IPS-NIHi11 (cell line): ENCODE data around the gene COMMD6.

Source experiments
- DNase-seq: peaks from one replicate; pipeline ENCODE4 v3.0.0; 2012; ENCODE audit warnings: mixed read lengths, low spot score

Gene COMMD6

DNA sequence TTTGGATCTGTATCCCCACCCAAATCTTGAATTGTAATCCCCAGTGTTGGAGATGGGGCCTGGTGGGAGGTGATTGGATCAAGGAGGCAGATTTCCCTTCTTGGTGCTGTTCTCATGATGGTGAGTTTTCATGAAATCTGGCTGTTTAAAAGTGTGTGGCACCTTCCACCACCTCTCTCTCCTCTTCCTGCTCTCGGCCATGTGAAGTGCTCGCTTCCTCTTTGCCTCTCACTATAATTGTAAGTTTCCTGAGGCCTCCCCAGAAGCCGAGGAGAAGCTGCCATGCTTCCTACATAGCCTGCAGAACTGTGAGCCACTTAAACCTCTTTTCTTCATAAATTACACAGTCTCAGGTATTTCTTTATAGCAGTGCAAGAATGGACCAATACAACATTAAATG lies 15.7 kb downstream of the COMMD6 start:
- DNase-seq, result no peak

DNA sequence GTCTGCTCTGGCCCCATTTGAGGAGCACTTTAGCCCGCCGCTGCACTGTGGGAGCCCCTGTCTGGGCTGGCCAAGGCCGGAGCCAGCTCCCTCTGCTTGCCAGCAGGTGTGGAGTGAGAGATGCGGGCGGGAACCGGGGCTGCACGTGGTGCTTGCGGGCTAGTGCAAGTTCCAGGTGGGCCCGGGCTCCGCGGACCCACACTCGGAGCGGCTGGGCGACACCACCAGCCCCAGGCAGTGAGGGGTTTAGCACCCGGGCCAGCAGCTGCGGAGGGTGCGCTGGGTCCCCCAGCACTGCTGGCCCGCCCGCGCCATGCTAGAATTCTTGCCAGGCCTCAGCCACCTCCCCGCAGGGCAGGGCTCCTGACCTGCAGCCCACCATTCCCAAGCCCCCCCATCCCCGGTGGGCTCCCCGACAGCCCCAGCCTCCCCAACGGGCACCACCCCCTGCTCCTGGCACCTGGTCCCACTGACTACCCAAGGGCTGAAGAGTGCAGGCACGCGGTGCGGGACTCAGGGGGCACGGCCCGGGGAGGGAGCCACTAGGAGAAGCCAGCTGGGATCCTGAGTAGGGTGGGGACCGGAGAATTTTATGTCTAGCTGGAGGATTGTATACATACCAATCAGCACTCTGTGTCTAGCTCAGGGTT lies 19.1 kb downstream of the COMMD6 start:
- DNase-seq, result no peak

DNA sequence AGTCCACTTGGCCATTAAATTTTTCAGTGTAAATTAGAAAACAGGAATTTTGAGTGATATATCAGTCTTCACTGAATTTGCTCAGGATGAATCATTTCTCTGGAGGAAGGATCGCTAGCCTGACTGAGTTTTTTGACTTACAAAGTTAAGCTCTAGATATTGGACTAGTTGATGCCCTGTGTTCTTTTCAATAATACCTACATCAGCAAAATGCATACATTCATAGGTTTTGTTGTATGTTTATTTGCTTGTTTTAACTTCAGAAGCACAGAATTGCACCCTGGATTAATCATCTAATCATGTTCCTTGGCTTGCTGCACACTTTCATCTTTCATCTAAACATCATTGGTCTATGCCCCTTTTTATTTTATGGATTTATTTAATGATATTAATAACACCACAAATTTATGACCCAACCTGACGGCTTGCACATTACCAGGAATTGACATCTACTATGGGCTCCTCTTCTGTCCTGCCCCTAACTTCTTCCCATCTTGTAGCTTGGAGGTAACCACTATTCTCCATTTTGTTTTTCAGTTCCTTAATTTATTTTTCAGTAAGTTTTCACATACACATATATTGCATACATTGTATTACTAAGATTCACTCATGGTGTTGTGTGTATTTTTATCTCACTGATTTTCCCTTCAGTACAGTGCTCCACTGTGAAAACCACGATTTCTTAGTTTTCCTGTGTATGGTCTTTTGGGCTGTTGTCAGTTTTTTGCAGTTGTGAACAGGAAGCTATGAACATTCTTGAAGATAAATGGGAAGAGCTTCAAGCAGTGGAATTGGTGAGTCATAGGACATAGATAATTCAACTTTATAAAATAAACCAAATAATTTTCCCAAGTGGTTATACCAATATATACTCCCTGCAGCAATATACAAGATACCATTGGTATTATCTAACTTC lies 23.3 kb downstream of the COMMD6 start:
- DNase-seq, result no peak

DNA sequence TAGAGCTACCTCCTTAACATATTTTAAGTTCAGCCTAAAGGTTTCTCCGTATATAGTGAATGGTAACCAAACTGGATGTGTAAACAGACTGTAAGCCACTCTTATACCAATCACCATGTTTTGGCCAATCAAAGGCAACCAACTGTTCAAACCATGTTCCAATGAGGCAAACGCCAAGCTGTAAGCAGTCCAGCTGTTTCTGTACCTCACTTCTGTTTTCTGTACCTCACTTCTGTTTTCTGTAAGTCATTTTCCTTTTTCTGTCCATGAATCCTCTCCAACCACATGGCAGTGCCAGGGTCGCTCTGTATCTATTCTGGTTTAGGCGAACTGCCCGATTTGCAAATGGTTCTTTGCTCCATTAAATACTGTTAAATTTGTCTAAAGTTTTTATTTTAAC lies 24.4 kb downstream of the COMMD6 start:
- DNase-seq, result no peak

DNA sequence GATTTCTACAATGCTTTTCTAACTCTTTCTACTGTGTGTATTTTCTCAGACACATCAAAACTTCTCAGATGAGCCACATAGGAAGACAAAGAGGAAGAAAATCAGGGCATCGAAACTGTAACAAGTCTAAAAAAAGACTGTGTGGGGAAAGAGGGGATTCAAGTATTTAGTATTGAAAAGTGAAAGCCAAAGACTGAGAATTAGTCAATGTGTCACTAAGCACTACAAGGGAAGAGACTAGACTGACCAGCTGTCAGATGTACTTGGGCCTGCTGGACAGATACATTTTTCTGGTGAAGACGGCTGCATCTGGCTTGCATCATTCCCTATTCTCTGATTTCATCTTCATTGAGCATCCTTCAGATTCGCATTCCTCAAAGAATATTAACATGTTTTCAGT lies 25.4 kb downstream of the COMMD6 start:
- no peak for DNase-seq

DNA sequence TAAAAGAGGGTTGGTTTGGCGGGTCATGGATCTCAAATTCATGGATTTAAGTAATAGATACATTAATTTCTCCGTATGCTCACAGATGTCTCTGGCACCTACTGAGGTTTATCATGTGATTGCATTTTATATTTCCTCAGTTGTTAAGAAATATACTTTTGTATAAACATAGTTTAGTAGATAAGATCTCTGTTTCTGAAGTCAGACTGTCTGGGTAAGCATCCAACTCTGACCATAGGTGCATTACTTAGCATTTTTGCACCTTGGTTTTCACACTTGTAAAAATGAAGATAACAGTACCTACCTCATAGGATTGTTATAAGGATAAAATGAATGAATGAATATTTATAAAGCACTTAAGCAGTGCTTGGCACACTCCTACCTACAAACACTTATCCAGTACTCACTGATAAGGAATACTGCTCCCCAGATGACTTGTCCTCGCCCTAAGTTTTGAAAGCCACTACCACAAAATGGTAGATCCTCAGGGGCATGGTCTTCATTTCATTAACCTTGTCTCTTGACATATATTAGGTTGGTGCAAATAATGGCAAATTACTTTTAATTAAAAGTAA lies 26.5 kb downstream of the COMMD6 start:
- DNase-seq, result no peak

DNA sequence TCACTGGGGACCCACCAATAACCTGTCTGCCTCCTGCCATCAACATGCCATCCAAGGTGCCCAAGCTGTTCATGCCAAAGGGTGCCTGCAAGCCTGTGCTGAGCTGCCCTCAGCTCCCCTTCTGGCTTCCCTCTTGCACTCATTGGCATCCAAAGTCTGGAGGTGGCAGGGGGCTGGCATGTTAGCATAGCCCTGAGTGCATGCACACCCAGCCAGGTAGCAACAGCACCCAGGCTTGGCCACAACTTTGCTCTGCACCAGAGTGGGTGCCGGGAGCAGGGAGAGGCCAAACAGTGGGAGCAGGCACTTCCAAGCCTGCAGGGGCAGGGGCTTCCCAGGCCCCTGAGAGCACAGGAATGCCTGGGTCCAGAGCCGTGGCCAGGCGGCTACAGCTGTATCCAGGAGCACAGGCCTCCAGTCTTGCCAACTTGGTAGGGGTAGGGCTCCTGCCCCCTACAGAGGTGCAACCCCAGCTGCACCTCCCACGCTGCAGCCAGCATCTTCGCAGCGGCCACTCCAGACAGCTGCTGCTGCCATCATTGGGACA lies 29.6 kb downstream of the COMMD6 start:
- DNase-seq, result no peak

DNA sequence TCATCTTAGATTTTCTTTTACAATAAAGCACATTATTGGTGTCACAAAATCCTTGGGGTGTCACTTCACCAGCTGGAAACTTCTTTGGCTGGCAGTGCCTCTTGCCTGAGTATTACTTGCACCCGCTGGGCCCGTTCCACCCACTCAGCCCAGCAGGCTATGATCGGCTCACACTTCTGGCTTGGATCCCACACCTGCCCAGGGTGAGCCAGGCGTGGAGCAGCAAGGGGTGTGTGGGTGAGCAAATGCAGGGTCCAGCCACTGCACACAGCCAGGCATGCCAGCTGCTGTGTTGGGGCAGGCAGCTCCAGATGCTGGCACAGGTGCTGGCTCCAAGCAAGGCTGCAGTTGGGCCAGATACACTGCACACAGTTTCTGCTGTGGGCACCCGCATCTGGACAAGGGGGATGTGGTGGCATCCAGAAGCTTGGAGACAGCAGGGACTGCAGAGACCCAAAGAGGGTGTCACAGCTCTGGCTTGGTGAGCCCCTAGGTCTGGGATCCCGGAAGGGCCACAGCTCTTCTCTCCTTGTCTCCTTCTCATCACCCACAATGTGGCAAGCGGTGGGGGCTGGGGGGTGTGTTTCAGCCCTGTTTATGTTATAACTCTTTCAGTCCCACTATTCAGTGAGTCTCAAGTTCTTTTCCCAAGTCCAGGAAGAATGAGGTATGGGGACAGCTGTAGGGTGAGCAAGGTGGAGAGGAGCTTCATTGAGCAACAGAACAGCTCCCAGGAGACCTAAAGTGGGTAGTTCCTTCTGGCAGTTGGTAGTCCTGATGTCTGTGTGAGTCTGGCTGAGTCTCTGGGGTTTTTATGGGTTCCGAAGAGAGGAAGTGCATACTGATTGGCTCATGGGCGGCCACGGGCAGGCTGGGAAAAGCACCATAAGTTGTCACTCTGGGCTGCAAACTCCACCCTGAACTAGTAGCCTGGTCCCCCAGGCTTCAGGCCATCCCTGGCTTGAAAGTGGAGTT lies 30.3 kb downstream of the COMMD6 start:
- peak; percentile 14 for DNase-seq

DNA sequence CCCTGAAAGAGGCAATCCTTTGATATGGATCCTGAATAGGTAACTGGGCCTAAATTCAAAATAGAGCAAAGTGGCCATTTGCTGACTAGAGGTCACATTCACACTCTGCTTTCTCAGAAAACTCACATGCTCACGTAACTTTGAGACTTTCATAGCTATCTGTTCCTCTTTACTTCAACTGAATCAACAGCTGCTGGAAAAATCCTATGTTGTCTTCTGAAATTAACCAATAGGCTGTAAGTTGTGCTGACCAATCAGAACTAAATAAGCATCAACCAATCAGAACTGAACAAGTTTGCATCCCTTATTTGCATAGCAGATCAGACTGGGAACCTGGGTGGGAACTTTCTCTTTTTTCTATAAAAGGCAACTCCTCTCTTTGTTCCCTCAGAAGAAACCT lies 31.6 kb downstream of the COMMD6 start:
- no peak for DNase-seq

DNA sequence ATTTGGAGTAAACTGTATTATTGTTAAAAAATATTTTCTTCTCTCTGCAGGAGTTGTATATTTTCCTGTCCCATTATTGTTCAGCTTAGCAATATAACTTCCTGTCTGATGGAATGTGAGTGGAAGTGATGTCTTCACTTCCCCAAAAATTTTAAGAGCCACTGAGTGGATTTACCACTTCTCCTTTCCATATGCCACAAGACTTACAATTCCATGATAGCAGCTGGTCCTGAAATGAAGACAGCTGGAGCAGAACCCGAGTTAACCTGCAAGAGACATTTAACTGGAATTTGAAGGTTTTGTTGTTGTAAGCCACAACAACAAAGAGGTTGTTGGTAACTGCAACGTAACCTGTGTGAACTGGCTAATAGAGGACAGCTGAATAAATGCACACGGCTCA lies 32.3 kb downstream of the COMMD6 start:
- DNase-seq, result no peak

DNA sequence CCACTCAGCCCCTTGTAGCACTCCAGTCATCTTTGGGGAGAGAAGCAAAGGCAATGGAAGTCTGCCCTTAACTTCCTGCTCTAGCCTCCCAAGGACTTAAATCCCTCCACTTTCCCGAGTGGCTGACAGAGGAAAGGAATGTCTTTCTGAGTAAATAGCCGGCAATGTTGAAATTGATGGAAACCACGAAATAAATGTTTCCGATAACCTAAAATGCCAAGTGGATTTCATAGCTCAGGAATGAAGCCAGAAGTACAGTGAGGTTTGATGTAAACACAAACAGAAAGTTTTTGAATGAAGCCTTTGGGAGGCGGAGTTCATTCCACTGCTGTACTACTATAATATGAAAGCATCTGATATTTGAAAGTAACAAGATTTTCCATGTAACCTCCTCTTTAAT lies 41.7 kb downstream of the COMMD6 start:
- DNase-seq, result no peak

DNA sequence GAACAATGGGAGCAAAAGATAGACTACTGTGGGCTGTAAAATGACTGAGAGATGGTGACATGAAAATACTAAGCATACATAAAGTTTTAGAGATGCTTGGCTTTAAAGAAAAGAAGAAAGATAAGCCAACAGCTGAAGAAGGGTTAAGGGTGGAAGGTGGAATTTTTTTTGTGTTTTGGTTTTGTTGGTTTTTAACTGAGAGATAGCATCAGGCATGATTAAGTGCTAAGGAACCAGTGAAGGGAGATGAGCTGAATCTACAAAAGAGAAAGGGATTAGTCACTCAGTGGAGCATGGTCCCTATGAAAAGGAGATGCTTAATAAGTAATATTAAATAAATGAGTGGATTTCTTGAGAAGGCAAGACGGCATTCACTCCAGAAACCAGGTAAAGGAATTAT lies 43.1 kb downstream of the COMMD6 start:
- no peak for DNase-seq

DNA sequence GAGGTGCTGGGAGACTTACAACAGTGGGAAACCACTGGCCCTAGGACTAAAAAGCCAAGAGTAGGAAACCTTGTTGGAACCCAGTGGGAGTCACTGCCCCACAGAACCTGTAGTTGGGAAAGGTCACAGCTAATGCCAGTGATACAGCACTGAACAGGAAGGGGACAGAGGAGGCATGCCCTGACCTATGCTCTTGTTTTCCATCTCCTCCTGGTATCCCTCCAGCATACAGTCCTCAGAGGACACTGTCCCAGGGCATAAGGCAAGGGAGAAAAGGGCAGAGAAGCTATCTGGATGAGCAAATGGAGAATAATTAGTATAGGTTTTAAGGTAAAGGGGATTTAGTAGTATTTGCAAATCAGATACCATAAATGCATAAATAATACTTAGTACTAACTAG lies 44.5 kb downstream of the COMMD6 start:
- DNase-seq, result no peak

DNA sequence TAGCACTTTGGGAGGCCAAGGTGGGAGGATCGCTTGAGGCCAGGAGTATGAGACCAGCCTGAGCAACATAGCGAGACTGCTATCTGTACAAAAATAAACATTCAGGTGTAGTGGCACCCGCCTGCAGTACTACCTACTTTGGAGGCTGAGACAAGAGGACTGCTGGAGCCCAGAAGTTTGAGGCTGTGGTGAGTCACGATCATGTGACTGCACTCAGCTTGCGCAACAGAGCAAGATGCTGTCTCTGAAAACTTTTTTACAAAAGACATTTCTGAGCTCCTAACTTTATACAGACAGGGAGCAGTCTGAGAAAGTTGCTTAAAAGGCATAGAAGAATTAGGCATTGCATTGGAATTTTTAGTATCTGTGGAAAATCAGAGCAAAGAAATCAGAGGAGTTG lies 45.3 kb downstream of the COMMD6 start:
- DNase-seq, result no peak

DNA sequence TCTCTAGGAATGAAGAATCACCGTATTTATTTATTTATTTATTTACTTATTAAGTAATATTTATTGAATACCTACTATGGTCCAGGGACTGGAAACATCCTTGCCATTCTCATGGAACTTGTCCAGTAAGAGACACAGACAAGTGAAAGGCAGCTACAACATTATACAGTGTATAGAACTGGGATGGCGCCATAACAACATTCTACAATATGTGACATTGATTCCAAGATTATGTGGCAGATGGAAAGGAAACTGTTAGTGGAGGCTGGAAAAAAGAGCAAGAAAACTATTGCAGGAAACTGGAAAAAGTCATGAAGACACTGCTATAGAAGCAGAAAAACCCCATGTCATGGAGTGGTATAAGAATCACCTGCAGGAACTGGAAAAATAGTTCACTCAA lies 46.3 kb downstream of the COMMD6 start:
- DNase-seq, result no peak

DNA sequence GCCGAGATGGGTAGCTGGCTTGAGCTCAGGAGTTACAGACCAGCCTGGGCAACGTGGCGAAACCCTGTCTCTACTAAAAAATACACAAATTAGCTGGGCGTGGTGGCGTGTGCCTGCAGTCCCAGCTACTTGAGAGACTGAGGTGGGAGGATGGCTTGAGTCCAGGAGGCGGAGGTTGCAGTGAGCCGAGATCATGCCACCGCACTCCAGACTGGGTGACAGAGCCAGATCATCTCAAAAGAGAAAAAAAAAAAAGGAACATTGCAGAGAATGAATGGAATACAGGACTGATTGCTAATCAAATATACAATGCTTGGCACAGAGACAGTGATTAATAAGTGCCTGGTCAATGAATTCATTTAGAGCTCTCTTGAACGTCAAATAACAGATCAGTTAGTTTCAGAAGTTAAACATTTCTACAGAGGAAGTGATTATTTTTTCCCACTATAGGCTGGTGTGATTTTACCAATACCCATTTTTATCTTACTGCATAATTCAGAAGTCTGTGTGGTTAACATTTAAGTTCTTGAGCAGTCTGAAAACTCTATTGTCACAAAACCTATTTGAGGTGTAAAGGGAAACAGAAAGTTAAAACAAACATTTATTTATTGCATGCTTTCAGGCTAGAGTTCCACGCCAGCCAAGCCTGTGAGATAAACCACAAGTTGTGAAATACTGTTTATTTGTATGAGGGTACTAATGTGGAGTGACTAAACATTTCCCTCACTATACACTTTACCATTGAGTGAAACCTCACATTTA lies 48.0 kb downstream of the COMMD6 start:
- DNase-seq, result no peak

DNA sequence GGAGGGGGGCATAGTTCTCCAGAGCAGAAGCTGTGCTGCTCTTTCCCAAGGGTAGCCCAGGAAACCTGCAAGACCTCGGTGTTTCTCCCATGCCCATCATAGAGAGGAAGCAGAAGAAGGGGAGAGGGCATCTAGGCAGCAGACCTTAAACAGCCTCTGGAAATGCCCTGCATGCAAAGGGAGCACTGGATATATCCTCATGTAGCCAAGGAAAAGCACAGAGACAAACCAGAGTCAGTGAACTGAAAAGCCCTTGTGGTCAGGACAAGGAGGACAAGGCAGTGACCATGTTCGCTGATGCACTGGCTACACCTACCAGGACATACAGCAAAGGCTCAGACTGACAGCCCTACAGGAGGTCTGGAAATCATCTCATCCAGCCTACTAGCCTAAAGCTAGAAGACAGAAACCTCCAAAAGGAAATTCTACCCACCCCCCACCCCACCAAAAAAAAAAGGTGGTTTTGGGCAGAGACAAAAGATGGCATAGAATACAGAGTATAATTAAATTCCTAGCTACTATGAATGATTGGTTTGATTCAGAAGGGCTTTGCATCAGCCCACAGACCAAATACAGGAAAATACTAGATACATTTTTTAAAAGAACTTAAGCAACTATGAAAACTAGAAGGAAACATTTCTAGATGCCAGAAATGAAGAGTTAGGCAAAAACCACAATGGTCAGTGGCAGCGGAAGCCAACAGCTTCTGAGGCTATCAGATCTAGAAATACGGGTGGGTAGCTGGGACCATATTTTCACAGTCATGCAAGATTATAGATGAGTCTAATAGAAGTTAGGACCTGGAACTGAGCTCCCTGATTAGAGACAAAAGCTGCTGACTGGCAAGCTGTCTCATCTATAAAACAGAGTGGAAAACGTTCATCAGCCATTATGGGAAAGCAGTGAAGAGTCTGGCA lies 51.2 kb downstream of the COMMD6 start:
- peak; percentile 14 for DNase-seq

DNA sequence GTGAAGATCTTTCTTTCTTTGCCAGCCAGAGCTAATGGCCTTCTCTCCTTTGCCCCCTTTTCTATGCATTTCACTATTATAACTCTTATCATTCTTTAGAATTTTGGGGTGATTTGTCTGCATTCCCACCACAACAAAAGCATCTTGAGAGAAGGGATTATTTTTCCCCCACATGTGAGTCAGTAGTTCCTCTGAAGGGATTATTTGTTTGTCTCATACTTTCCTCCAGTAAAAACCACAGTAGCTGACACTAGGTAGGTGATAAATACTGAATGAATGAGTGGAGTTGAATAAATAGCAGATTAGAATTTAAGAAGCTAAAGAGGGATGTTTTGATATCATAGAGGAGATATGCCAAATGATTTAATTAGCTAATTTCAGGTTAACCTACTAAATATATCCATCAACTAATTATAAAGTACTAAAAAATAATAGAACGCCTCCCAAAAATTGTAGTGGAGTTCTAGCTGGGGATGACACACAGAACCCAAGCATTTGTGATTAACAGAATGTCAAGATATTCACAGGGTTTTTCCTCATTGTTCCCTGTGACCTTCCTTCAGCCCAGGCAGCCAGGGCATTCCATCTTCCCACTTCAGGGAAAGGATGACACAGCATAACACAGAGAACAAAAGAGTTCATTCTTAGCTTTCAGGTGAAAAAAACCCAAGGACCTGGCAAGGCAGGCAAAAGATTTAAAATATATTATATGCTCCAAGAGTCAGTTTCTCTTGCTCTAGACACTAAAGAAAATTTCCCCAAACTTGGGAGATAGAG lies 52.2 kb downstream of the COMMD6 start:
- DNase-seq, result no peak

DNA sequence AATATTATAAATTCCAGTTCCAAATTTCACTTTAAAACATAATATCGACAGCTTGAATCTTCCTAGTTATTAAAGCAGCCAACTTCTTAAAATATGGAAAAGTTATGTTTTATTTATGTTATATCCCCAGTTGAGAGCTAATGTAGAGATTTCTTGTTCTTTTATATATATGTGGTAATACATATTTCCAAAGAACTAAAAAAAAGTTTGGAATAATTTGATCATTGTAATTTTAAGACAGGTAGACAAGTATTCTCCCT lies 54.9 kb downstream of the COMMD6 start:
- no peak for DNase-seq
